Subcutaneous adipose tissue (tissue), 4 donors: Measurements from ENCODE around the gene RRP8. TPM values are rescaled to one million over a fixed set of nuclear protein-coding genes. Genes with fewer than 3 reads are reported as not detected.

Experiments used
- CTCF ChIP-seq: fragments of 450-650 bp; IDR thresholded peaks from one replicate; pipeline ENCODE4 v1.5.1; 2016; ENCODE audit warnings: low read depth, mild to moderate bottlenecking, control low read depth, antibody characterized with exemption, moderate library complexity
- total RNA-seq, 4 donors: library from RNA; depleted of rRNA; stranded (reverse); fragments of >200 nt; gene quantifications; one replicate each; pipeline ENCODE4 v1.1.0, GENCODE V29; 2016

Gene RRP8
- total RNA-seq, 4 donors from 2014 or later = 8.8 to 15.4 (median 9.8) TPM

DNA sequence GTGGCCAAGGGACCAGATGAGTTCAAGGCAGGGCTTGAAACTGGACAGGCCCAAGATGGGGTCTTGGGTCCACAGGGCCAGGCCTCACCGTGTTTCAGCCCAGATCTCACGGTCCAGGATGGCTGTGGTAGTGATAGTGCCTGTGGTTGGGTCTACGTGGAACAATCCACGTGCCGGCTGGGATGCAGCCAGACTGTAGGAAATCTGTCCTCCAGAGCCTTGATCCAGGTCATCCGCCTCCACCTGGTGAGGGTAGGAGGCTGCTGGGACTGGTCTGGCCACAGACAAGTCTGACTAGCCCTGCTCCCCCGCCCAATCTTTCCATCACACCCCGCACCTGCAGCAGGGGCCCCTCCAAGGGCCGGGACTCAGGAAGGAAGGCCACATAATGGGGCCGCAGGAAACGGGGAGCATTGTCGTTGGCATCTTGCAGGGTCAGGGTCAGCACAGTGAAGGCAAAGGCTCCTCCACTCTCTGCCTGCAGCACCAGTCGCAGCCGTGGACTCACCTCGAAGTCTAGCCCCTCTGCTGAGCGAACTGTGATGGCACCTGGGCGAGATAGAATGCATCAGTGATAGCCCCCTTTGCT lies 22.5 kb upstream of the RRP8 start:
- no peak for TF ChIP-seq CTCF

DNA sequence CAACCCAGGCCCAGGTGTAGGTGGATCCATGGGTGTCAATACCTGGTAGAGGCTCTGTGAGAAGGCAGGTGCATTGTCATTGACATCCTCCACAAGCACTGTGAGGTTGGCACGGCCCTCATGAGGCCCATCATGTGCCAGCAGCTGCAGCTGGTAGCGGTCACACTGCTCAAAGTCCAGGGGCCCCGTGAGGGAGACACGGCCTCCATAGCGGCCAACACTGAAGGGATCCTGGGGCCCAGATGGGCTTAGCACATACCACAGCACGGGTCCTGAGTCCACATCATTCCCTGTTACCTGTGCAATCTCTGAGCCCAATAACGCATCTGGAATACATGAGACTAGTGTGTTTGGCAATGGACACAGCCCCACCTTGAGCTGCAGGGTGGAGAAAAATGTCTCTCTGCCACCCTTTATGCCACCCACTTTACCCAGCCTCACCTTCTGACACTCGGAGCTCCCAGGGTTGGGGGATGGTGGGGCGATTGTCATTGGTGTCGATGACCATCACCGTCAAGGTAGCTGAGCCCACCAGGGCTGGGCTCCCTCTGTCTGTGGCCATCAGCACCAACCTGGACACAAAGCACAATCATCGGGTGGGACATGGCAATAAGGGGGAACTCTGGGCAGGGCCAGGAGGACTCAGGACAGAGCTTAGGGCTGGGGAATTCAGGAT lies 21.9 kb upstream of the RRP8 start:
- no peak for TF ChIP-seq CTCF

DNA sequence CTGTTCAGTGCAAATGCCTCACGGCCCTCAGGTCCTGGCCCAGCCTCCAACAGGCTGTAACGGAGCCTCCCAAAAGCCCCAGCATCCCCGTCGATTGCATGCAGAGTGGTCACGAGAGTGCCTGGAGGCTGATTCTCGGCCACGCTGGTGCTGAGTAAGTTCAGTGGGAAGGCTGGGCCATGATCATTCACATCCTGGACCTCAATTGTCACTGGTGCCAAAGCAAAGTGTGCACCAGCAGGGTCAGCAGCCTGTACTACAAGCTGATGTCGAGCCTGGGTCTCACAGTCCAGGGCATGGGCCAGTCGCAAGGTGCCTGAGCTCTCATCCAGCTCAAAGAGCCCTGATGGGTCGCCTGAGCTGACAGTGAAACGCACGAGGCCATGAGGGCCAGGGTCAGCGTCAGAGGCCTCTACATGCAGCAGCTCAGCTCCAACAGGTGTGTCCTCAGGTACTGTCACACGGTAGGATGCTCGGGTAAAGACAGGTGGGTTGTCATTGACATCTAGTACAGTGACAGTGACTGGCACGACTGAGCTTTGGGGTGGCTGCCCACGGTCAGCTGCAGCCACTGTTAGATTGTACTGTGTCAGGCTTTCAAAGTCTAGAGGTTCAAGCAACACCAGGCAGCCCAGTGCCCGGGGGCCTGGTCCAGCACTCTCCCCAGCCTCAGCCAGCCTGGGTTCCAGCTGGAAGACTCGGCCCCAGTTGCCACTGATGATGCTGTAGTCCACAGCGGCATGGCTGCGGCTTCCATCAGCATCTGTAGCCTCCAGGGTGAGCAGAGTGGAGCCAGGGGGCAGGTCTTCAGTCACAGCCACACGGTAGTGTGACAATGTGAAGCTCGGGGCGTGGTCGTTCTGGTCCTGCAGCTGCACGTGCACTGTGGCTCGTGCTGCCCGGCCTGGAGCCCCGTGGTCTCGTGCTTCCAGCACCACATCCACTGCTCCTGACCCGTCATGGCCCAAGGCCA lies 20.3 kb upstream of the RRP8 start:
- TF ChIP-seq CTCF = no peak

- TF ChIP-seq CTCF = no peak
Observed at GRCh38 chr11:6622261-6623171, 19.1 kb upstream of the RRP8 start.

DNA sequence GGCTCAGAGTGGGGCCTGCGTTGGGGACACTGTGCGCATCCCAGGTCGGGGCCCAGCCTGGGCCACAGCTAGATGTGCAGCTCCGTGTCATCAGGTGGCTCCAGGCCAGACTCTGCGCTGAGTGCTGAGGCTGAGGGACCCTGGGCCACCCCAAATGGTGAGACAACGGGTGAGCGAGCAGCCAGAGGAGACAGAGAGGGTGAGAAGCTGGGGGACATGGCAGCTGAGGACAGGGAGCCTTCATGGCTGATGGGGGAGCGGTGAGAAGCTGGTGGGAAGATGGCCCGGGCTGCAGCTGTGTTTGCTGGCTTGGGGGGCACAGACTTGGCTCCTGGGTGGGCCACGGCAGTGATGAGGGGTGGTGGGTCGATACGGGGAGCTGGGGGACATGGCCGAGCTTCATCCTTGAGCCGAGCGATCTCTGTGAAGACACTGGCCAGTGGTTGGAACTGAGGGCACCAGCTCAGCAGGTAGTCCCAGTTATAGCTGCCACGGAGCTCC lies 18.3 kb upstream of the RRP8 start:
- no peak for TF ChIP-seq CTCF

GRCh38 chr11:6620636-6621035 lies 17.2 kb upstream of the RRP8 start:
- no peak for TF ChIP-seq CTCF
